ENCODE measurements around the gene FBXL2.

The FBXL2 gene

GRCh38 chr3:33430571-33430970 lies 153.3 kb downstream of the FBXL2 start:
- DNase-seq = no peak

DNA sequence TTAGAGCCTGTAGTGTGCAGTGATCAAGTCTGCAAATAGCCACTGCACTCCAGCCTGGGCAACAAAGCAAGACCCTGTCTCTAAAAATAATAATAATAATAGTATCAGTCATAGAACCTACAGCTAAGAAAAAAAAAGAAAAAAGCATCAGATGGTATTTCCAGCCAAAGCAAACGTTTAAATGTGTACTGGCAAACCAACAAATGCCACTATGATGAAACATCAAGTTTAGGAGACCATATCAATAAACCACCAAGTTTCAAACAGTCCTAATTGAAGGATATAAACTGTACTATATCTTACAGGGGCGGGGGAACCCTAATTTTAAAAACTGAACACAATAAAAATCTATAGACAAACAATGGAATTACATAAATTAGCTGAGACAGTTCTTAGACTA lies 156.6 kb downstream of the FBXL2 start:
- DNase-seq = no peak
